Calu3 (cell line): Measurements from ENCODE around the gene CACNA1H. TPM values are rescaled to one million over a fixed set of nuclear protein-coding genes. Genes with fewer than 3 reads are reported as not detected.

Source experiments
- BruUV-seq: library from RNA; stranded (reverse); fragments of 400-500 nt; replicated peaks from 2 replicates; lab custom pipeline; 2021; lab: Mats Ljungman, UMichigan
- CTCF ChIA-PET: fragments of 300-600 bp; sonication (Branson Sonifier 250); formaldehyde crosslinking; loops from one replicate; lab custom pipeline; 2022; ENCODE audit warnings: antibody characterized with exemption; lab: Charles Lee
- DNase-seq: peaks from one replicate; pipeline ENCODE4 v3.0.0; 2022
- H3K27ac Mint-ChIP-seq: one replicate; pipeline ENCODE4 v1.8.0; 2022; ENCODE audit warnings: mixed read lengths; ENCODE audit not compliant: unreplicated experiment
- H3K27me3 Mint-ChIP-seq: one replicate; pipeline ENCODE4 v1.8.0; 2022; ENCODE audit warnings: mixed read lengths; ENCODE audit not compliant: unreplicated experiment
- H3K36me3 Mint-ChIP-seq: one replicate; pipeline ENCODE4 v1.8.0; 2022; ENCODE audit warnings: mild to moderate bottlenecking, moderate library complexity, mixed read lengths; ENCODE audit not compliant: insufficient read depth, unreplicated experiment
- H3K4me1 Mint-ChIP-seq: one replicate; pipeline ENCODE4 v1.8.0; 2022; ENCODE audit warnings: mild to moderate bottlenecking, low read depth, mixed read lengths; ENCODE audit not compliant: unreplicated experiment
- H3K4me3 Mint-ChIP-seq: one replicate; pipeline ENCODE4 v1.8.0; 2022; ENCODE audit warnings: mild to moderate bottlenecking, low read depth, moderate library complexity, mixed read lengths; ENCODE audit not compliant: unreplicated experiment
- H3K9me3 Mint-ChIP-seq: one replicate; pipeline ENCODE4 v1.8.0; 2022; ENCODE audit warnings: low read depth, mixed read lengths; ENCODE audit not compliant: unreplicated experiment
- CTCF ChIP-seq: fragments of 200-600 bp; IDR thresholded peaks from one replicate; pipeline ENCODE4 v1.8.0; 2022; ENCODE audit warnings: antibody characterized with exemption; ENCODE audit not compliant: unreplicated experiment
- intact Hi-C: fragments of 100-400 bp; cut with micrococcal nuclease; formaldehyde crosslinking; loops from one replicate; pipeline ENCODE4 v1.10.0; 2022; ENCODE audit not compliant: unreplicated experiment
- total RNA-seq: library from RNA; stranded (reverse); gene quantifications from 2 replicates; pipeline ENCODE4 v1.2.3, GENCODE V29; 2022

Gene CACNA1H
- total RNA-seq, 1 experiment from 2014 or later, result not detected

- CTCF ChIA-PET, result no interaction called here
- Mint-ChIP-seq H3K27me3 (peaks cover 90% of the 10 kb centered on the region), H3K9me3 (no peaks in the 10 kb centered on the region), H3K27ac (no peak overlapping the region), H3K36me3 (peaks cover 4% of the 10 kb centered on the region), H3K4me3 (no peak overlapping the region), H3K4me1 (peaks cover 8% of the 10 kb centered on the region)
- no peak for DNase-seq
- intact Hi-C loops, result no loop called here
- no TSS peak for BruUV-seq
- TF ChIP-seq CTCF, result no peak
These were observed 16.6 kb downstream of the CACNA1H start for GRCh38 chr16:1169285-1170075.

- Mint-ChIP-seq H3K9me3 (no peaks in the 10 kb centered on the region), H3K36me3 (no peaks in the 10 kb centered on the region), H3K27ac (no peak overlapping the region), H3K4me3 (no peak overlapping the region), H3K4me1 (peaks cover 8% of the 10 kb centered on the region), H3K27me3 (peaks cover 87% of the 10 kb centered on the region)
- DNase-seq, result no peak
- no peak for TF ChIP-seq CTCF
- CTCF ChIA-PET, result no interaction called here
- intact Hi-C loops, result no loop called here
- BruUV-seq, result no TSS peak
These were observed 17.1 kb downstream of the CACNA1H start for GRCh38 chr16:1170076-1170418.

GRCh38 chr16:1171001-1171400 lies 18.1 kb downstream of the CACNA1H start:
- H3K36me3 Mint-ChIP-seq, result no peaks in the 10 kb centered on the region

GRCh38 chr16:1171854-1172428 lies 19.0 kb downstream of the CACNA1H start:
- H3K4me1 Mint-ChIP-seq, result peaks cover 8% of the 10 kb centered on the region
- no peak for DNase-seq
- no peak overlapping the region for H3K4me3 Mint-ChIP-seq
- intact Hi-C loops, result no loop called here
- CTCF ChIA-PET, result no interaction called here
- H3K9me3 Mint-ChIP-seq, result no peaks in the 10 kb centered on the region
- H3K36me3 Mint-ChIP-seq, result no peaks in the 10 kb centered on the region
- no TSS peak for BruUV-seq
- no peak for TF ChIP-seq CTCF
- H3K27ac Mint-ChIP-seq, result no peak overlapping the region
- H3K27me3 Mint-ChIP-seq, result peaks cover 87% of the 10 kb centered on the region

More at GRCh38 chr16:1171001-1171400, 18.1 kb downstream of the CACNA1H start:
- Mint-ChIP-seq H3K27me3 (peaks cover 87% of the 10 kb centered on the region), H3K4me3 (no peak overlapping the region), H3K27ac (no peak overlapping the region), H3K4me1 (peaks cover 8% of the 10 kb centered on the region), H3K9me3 (no peaks in the 10 kb centered on the region)
- no peak for DNase-seq
- no TSS peak for BruUV-seq
- CTCF ChIA-PET, result no interaction called here
- intact Hi-C loops, result no loop called here
- no peak for TF ChIP-seq CTCF
